Stimulated activated CD8-positive, alpha-beta memory T cell treated with anti-CD3 and anti-CD28 coated beads, Interleukin-4, amount 100 ng/mL, for 48 hours (primary cell): Measurements from ENCODE around the gene GPR39.

Source experiments
- DNase-seq: peaks from one replicate; pipeline ENCODE4 v3.0.0-alpha.2; 2020

Gene GPR39

GRCh38 chr2:132646540-132647108 lies 230.0 kb downstream of the GPR39 start:
- DNase-seq: no peak

GRCh38 chr2:132651115-132652045 lies 234.8 kb downstream of the GPR39 start:
- DNase-seq: no peak

GRCh38 chr2:132652474-132652873 lies 235.9 kb downstream of the GPR39 start:
- DNase-seq: no peak

GRCh38 chr2:132654335-132654734 lies 237.7 kb downstream of the GPR39 start:
- no peak for DNase-seq

GRCh38 chr2:132654968-132655367 lies 238.4 kb downstream of the GPR39 start:
- DNase-seq: no peak

GRCh38 chr2:132656266-132656975 lies 239.8 kb downstream of the GPR39 start:
- DNase-seq: no peak

GRCh38 chr2:132659331-132659730 lies 242.7 kb downstream of the GPR39 start:
- no peak for DNase-seq

GRCh38 chr2:132662732-132663131 lies 246.1 kb downstream of the GPR39 start:
- no peak for DNase-seq

- DNase-seq: no peak
Measured at GRCh38 chr2:132664096-132664495, 247.5 kb downstream of the GPR39 start.

- DNase-seq: no peak
Measured at GRCh38 chr2:132665401-132666140, 249.0 kb downstream of the GPR39 start.

GRCh38 chr2:132667706-132668105 lies 251.1 kb downstream of the GPR39 start:
- no peak for DNase-seq

- DNase-seq: no peak
Measured at GRCh38 chr2:132668189-132668823, 251.7 kb downstream of the GPR39 start.

- no peak for DNase-seq
Measured at GRCh38 chr2:132668987-132669907, 252.6 kb downstream of the GPR39 start.

GRCh38 chr2:132669908-132670495 lies 253.4 kb downstream of the GPR39 start, which contains the start of gene LYPD1:
LYPD1 (minus strand) TSS chr2:132670205; CDS start chr2:132669932, 273 bp downstream.
- no peak for DNase-seq

GRCh38 chr2:132670496-132671150 lies 254.0 kb downstream of the GPR39 start:
- no peak for DNase-seq

GRCh38 chr2:132671151-132671835 lies 254.7 kb downstream of the GPR39 start:
- no peak for DNase-seq

- no peak for DNase-seq
Measured at GRCh38 chr2:132676999-132677398, 260.4 kb downstream of the GPR39 start.

GRCh38 chr2:132677661-132678060 lies 261.1 kb downstream of the GPR39 start:
- DNase-seq: no peak

GRCh38 chr2:132678483-132678882 lies 261.9 kb downstream of the GPR39 start:
- no peak for DNase-seq

GRCh38 chr2:132680544-132680943 lies 263.9 kb downstream of the GPR39 start:
- no peak for DNase-seq
